ENCODE results near the gene CEP126.
A peak's percentile ranks its signal among the peaks of the same experiment; 100 is the strongest.

CEP126 gene, protein sequence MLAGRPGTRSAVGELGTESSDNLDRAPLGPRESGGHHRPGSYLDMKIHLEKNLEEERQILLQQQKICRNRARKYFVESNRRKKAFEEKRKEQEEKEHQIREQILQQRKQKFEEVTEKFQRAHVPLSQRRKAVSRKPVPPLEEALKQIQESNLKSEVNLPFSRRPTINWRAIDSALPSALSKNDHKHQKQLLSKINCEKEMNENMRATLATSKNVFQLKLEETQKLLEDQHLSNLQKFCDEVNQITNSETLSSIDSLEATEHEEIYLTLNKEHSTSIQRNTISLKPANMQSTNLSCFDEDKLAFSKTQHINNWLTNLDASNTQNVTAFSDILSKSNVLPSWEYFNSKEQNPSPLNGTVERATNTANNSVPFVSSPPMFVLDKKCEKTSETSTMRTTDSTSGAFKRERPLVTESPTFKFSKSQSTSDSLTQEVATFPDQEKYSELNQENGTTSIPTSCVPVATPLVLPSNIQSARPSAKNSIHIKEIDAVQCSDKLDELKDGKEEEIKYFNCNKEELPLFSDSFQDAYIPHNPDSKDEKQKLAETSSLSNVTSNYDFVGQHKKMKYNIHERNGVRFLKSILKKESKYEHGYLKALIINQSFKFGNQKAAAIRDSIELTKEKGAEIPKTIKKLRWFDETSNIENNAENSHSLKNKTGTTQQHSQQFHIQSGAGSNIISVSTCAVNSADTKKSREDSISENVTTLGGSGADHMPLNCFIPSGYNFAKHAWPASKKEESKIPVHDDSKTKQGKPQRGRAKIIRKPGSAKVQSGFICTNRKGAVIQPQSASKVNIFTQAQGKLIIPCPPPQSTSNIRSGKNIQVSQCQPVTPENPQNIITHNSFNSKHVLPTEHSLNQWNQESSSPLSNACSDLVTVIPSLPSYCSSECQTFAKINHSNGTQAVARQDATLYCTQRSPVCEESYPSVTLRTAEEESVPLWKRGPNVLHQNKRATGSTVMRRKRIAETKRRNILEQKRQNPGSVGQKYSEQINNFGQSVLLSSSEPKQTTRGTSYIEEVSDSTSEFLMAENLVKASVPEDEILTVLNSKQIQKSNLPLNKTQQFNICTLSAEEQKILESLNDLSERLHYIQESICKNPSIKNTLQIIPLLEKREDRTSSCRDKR

DNA sequence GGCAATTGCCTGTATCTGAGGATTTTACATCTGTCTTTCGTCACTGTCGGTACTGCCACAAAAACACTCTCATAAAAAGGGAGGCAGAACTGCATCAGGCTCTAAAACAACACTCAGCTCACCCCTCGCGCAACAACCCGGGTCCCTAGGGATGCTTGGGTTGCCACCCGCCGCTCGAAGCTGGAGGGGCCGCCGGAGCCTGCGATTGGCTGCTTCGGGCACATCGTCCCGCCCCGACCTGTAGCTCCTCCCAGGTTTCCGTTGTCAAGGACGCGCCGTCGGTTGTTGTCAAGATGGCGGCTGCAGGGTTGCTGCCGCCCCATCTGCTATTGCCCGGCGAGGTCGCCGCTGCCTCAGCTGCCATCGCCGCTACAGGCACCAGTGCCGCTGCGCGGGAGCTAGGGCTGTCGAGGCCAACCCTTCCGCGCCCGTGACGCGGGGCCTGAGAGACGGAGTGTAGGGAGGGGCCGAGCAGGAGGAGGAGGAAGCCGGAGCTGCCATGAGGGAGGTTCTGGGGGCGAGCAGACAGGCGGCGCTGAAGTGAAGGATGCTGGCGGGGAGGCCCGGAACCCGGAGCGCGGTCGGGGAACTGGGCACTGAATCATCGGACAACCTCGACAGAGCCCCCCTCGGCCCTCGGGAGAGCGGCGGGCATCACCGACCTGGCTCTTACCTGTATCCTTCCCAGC lies at the start of gene CEP126:
Gene CEP126 (plus strand): TSS at position 273 of the 689 bp plus-strand sequence. CDS start 275 bp downstream, at position 548.
- DNase-seq (ENCODE audit: low spot score), result peak; percentile 87
- no peak for TF ChIP-seq CTCF (IDR thresholded peaks at IDR 0.05; ENCODE audit: extremely low read depth, missing control alignments)

GRCh38 chr11:101866619-101867491 lies 48.0 kb upstream of the CEP126 start:
- DNase-seq (ENCODE audit: low spot score), result no peak
- TF ChIP-seq CTCF (IDR thresholded peaks at IDR 0.05; ENCODE audit: extremely low read depth, missing control alignments), result no peak

GRCh38 chr11:101867951-101868350 lies 46.9 kb upstream of the CEP126 start:
- TF ChIP-seq CTCF (IDR thresholded peaks at IDR 0.05; ENCODE audit: extremely low read depth, missing control alignments), result no peak
- DNase-seq (ENCODE audit: low spot score), result no peak

GRCh38 chr11:101870510-101870909 lies 44.3 kb upstream of the CEP126 start:
- no peak for DNase-seq (ENCODE audit: low spot score)
- TF ChIP-seq CTCF (IDR thresholded peaks at IDR 0.05; ENCODE audit: extremely low read depth, missing control alignments), result no peak

- no peak for TF ChIP-seq CTCF (IDR thresholded peaks at IDR 0.05; ENCODE audit: extremely low read depth, missing control alignments)
- no peak for DNase-seq (ENCODE audit: low spot score)
These were observed 42.5 kb upstream of the CEP126 start for GRCh38 chr11:101872171-101872882.

DNA sequence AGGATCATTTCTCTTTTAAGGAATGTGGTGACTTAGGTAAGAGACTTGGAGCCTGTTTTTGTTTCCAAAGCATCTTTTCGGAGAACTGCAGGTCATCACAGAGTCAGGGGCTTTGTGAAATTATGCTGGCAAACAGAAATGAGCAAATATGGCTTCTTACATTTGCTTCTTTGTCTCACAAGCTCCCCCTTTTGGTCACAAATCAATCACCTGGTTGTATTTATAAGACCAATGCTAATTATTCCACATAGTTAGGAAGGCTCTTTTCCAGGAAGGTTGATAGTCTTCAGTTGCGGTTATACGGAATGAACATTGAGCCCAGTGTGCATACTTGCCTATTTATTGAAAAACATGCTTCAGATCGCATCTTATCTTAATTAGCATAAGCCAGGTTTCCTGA lies 34.6 kb upstream of the CEP126 start:
- TF ChIP-seq CTCF (IDR thresholded peaks at IDR 0.05; ENCODE audit: extremely low read depth, missing control alignments), result peak; percentile 8
- peak; percentile 15 for DNase-seq (ENCODE audit: low spot score)

Measured in GM20000 (cell line).